GM23248 (cell line): ENCODE measurements around the gene CD46.

Experiments
- EZH2 ChIP-seq: fragments of 200-600 bp; sonication (generic); IDR thresholded peaks from 2 replicates; pipeline ENCODE4 v1.6.1; 2018; ENCODE audit warnings: antibody characterized with exemption, mild to moderate bottlenecking; ENCODE audit not compliant: insufficient read depth, poor library complexity, severe bottlenecking
- EZH2phosphoT487 ChIP-seq: fragments of 200-600 bp; sonication (generic); IDR thresholded peaks from 2 replicates; pipeline ENCODE4 v1.6.1; 2018; ENCODE audit warnings: antibody characterized with exemption, moderate library complexity, mild to moderate bottlenecking, low read depth; ENCODE audit not compliant: insufficient read depth

GRCh38 chr1:207740207-207740606 is 11.6 kb upstream of the CD46 start:
- TF ChIP-seq EZH2 (no peak), EZH2phosphoT487 (no peak)
